ENCODE results near the gene CDC5L.

DNA sequence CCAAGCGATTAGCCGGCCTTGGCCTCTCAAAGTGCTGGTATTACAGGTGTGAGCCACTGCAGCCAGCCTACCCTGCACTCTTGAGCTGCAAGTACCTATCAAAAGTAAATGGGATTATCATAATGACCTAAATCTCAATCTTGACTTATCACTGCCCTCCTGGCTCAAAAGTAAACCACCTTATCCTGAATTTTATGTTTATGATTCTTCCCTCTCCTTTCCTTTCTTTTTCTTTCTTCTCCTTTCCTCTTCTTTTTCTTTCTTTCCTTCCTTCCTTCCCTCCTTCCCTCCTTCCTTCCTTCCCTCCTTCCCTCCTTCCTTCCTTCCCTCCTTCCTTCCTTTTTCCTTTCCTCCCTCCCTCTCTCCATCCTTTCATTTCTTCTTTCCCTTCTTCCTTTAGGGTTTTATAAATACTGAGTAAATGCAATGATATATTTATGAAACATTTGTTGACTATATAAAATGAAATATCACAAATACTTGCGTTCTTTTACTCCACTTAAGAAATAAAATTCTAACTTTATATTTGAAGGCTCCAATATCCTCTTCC is 24.1 kb upstream of the CDC5L start:
- TF ChIP-seq, protein P1, sequence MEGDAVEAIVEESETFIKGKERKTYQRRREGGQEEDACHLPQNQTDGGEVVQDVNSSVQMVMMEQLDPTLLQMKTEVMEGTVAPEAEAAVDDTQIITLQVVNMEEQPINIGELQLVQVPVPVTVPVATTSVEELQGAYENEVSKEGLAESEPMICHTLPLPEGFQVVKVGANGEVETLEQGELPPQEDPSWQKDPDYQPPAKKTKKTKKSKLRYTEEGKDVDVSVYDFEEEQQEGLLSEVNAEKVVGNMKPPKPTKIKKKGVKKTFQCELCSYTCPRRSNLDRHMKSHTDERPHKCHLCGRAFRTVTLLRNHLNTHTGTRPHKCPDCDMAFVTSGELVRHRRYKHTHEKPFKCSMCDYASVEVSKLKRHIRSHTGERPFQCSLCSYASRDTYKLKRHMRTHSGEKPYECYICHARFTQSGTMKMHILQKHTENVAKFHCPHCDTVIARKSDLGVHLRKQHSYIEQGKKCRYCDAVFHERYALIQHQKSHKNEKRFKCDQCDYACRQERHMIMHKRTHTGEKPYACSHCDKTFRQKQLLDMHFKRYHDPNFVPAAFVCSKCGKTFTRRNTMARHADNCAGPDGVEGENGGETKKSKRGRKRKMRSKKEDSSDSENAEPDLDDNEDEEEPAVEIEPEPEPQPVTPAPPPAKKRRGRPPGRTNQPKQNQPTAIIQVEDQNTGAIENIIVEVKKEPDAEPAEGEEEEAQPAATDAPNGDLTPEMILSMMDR (IDR thresholded peaks at IDR 0.05) = no peak
- no peak for TF ChIP-seq POLR2A (IDR thresholded peaks at IDR 0.05)
